Sigmoid colon (tissue), 4 donors: ENCODE data around the gene DHX15.

Source experiments
- EP300 ChIP-seq, 4 donors: sonication (generic); formaldehyde crosslinking; IDR thresholded peaks; one replicate each; pipeline ENCODE4 v1.6.1; 2017; ENCODE audit warnings: antibody characterized with exemption in 4 of 4
- POLR2A ChIP-seq, 2 donors: fragments of 450-650 bp; IDR thresholded peaks; one replicate each; pipeline ENCODE4 v1.6.1; 2016; ENCODE audit warnings: antibody characterized with exemption in 2 of 2, mild to moderate bottlenecking in 2 of 2, moderate library complexity in 2 of 2
- POLR2AphosphoS5 ChIP-seq, 4 donors: sonication (generic); formaldehyde crosslinking; IDR thresholded peaks; one replicate each; pipeline ENCODE4 v1.6.1; 2017; ENCODE audit warnings: antibody characterized with exemption in 4 of 4
- TF ChIP-seq, protein P1 (sequence below), 4 experiments: fragments of 450-650 bp in 3 of 4; fragments of 200-600 bp in 1 of 4; IDR thresholded peaks; one replicate each; pipeline ENCODE4 v1.5.1; 2016 to 2019; ENCODE audit warnings: antibody characterized with exemption in 4 of 4, mild to moderate bottlenecking in 3 of 4, moderate library complexity in 2 of 4

GRCh38 chr4:24559889-24560288 lies 24.5 kb downstream of the DHX15 start:
- TF ChIP-seq, protein P1, sequence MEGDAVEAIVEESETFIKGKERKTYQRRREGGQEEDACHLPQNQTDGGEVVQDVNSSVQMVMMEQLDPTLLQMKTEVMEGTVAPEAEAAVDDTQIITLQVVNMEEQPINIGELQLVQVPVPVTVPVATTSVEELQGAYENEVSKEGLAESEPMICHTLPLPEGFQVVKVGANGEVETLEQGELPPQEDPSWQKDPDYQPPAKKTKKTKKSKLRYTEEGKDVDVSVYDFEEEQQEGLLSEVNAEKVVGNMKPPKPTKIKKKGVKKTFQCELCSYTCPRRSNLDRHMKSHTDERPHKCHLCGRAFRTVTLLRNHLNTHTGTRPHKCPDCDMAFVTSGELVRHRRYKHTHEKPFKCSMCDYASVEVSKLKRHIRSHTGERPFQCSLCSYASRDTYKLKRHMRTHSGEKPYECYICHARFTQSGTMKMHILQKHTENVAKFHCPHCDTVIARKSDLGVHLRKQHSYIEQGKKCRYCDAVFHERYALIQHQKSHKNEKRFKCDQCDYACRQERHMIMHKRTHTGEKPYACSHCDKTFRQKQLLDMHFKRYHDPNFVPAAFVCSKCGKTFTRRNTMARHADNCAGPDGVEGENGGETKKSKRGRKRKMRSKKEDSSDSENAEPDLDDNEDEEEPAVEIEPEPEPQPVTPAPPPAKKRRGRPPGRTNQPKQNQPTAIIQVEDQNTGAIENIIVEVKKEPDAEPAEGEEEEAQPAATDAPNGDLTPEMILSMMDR (IDR thresholded peaks at IDR 0.05) = no peak
- no peak for TF ChIP-seq POLR2A (IDR thresholded peaks at IDR 0.05)
- no peak for TF ChIP-seq EP300 (IDR thresholded peaks at IDR 0.05)
- no peak for TF ChIP-seq POLR2AphosphoS5 (IDR thresholded peaks at IDR 0.05)
